GM23248 (cell line): Measurements from ENCODE around the gene PYDC2. TPM values are rescaled to one million over a fixed set of nuclear protein-coding genes. Genes with fewer than 3 reads are reported as not detected.

Experiments
- DNase-seq: peaks from one replicate; pipeline ENCODE4 v3.0.0-alpha.2; 2015
- H2AFZ ChIP-seq: fragments of 200-600 bp; sonication (generic); 2 replicates; pipeline ENCODE4 v1.6.1; 2016; ENCODE audit warnings: antibody characterized with exemption
- H3F3A ChIP-seq: fragments of 200-600 bp; sonication (generic); 2 replicates; pipeline ENCODE4 v1.6.1; 2016; ENCODE audit warnings: mild to moderate bottlenecking, antibody characterized with exemption, mixed run types; ENCODE audit not compliant: insufficient read depth
- H3K27ac ChIP-seq: fragments of 200-600 bp; sonication (generic); 2 replicates; pipeline ENCODE4 v1.5.1; 2016; ENCODE audit warnings: mild to moderate bottlenecking
- H3K27me3 ChIP-seq: fragments of 200-600 bp; sonication (generic); replicated peaks from 2 replicates; pipeline ENCODE4 v1.6.1; 2016; ENCODE audit warnings: mild to moderate bottlenecking; ENCODE audit not compliant: insufficient read depth
- H3K36me3 ChIP-seq: fragments of 200-600 bp; sonication (generic); 2 replicates; pipeline ENCODE4 v1.6.1; 2016; ENCODE audit warnings: low read depth, mild to moderate bottlenecking
- H3K4me1 ChIP-seq: fragments of 200-600 bp; sonication (generic); 2 replicates; pipeline ENCODE4 v1.6.1; 2016; ENCODE audit warnings: mild to moderate bottlenecking; ENCODE audit not compliant: insufficient read depth
- H3K4me2 ChIP-seq: fragments of 200-600 bp; sonication (generic); one replicate; pipeline ENCODE4 v1.6.1; 2016; ENCODE audit warnings: mild to moderate bottlenecking; ENCODE audit not compliant: unreplicated experiment
- H3K4me3 ChIP-seq: fragments of 200-600 bp; sonication (generic); 2 replicates; pipeline ENCODE4 v1.5.1; 2016; ENCODE audit warnings: mild to moderate bottlenecking
- H3K79me2 ChIP-seq: fragments of 200-600 bp; sonication (generic); 2 replicates; pipeline ENCODE4 v1.6.1; 2016; ENCODE audit warnings: mild to moderate bottlenecking; ENCODE audit not compliant: insufficient read depth
- H3K9ac ChIP-seq: fragments of 200-600 bp; sonication (generic); 2 replicates; pipeline ENCODE4 v1.6.1; 2016; ENCODE audit warnings: mild to moderate bottlenecking
- H3K9me2 ChIP-seq: fragments of 200-600 bp; sonication (generic); 2 replicates; pipeline ENCODE4 v1.6.1; 2016; ENCODE audit warnings: mixed run types, mild to moderate bottlenecking, moderate library complexity; ENCODE audit not compliant: insufficient read depth
- H3K9me3 ChIP-seq: fragments of 200-600 bp; sonication (generic); one replicate; pipeline ENCODE4 v1.6.1; 2017; ENCODE audit warnings: low read depth
- H4K20me1 ChIP-seq: fragments of 200-600 bp; sonication (generic); 2 replicates; pipeline ENCODE4 v1.6.0; 2016; ENCODE audit not compliant: insufficient read depth
- EZH2 ChIP-seq: fragments of 200-600 bp; sonication (generic); IDR thresholded peaks from 2 replicates; pipeline ENCODE4 v1.6.1; 2018; ENCODE audit warnings: antibody characterized with exemption, mild to moderate bottlenecking; ENCODE audit not compliant: insufficient read depth, poor library complexity, severe bottlenecking
- EZH2phosphoT487 ChIP-seq: fragments of 200-600 bp; sonication (generic); IDR thresholded peaks from 2 replicates; pipeline ENCODE4 v1.6.1; 2018; ENCODE audit warnings: antibody characterized with exemption, moderate library complexity, mild to moderate bottlenecking, low read depth; ENCODE audit not compliant: insufficient read depth
- WGBS, 2 experiments: methylation state at CpG; one replicate each; pipeline ENCODE4 v1.1.6; 2015 to 2017; ENCODE audit warnings: low lambda C conversion rate in 2 of 2, low coverage in 1 of 2; ENCODE audit errors: missing lambda C conversion rate in 2 of 2; 5-methylcytosine and 5-hydroxymethylcytosine counted together
- in situ Hi-C: fragments of 300-500 bp; cut with MboI; formaldehyde crosslinking; loops from 2 replicates; pipeline ENCODE4 v1.15.0; 2020
- polyA plus RNA-seq: library from polyadenylated mRNA; unstranded; fragments of >200 nt; fragmentation: Nextera tagmentation; extraction: Ambion mirVana; gene quantifications from 2 replicates; pipeline ENCODE4 v1.2.1, GENCODE V29; 2016
- total RNA-seq: library from RNA; depleted of rRNA; stranded (reverse); fragments of >200 nt; shearing (Covaris generic); gene quantifications from 2 replicates; pipeline ENCODE4 v1.2.3, GENCODE V29; 2014

The PYDC2 gene
- total and polyA plus RNA-seq, 2 experiments from 2014 or later, result not detected

GRCh38 chr3:191444569-191444968, 16.4 kb upstream of the PYDC2 start:
- in situ Hi-C loops, result no loop called here
- Histone ChIP-seq H3K9ac (no peak overlapping the region), H3K4me3 (no peak overlapping the region), H3K4me1 (no peaks in the 10 kb centered on the region), H2AFZ (no peak overlapping the region), H3K9me2 (no peaks in the 10 kb centered on the region), H3K9me3 (no peaks in the 10 kb centered on the region), H3K36me3 (no peaks in the 10 kb centered on the region), H3K27ac (no peak overlapping the region), H3F3A (no peaks in the 10 kb centered on the region), H3K4me2 (no peak overlapping the region), H3K79me2 (no peaks in the 10 kb centered on the region), H4K20me1 (no peaks in the 10 kb centered on the region), H3K27me3 (no peaks in the 10 kb centered on the region)
- no peak for DNase-seq
- no peak for TF ChIP-seq EZH2
- no peak for TF ChIP-seq EZH2phosphoT487
- WGBS, 2 experiments, result 36 to 38% methylated on average over 3 of the region's 3 CpGs

DNA sequence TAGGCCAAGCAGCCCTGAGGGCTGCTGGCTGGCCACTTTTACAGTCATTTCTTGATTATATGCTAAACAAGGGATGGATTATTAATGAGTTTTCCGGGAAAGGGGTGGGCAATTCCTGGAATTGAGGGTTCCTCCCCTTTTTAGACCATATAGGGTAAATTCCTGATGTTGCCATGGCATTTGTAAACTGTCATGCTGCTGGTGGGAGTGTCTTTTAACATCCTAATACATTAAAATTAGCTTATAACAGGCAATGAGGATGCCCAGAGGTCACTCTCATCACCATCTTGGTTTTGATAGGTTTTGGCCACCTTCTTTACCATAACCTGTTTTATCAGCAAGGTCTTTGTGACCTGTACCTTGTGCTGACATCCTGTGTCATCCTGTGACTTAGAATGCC, 11.7 kb upstream of the PYDC2 start:
- Histone ChIP-seq H3K9me3 (no peaks in the 10 kb centered on the region), H3K27me3 (no peaks in the 10 kb centered on the region), H3F3A (no peaks in the 10 kb centered on the region), H3K36me3 (no peaks in the 10 kb centered on the region), H3K9ac (no peak overlapping the region), H3K27ac (no peak overlapping the region), H3K4me1 (no peaks in the 10 kb centered on the region), H4K20me1 (no peaks in the 10 kb centered on the region), H3K9me2 (no peaks in the 10 kb centered on the region), H3K79me2 (no peaks in the 10 kb centered on the region), H3K4me2 (no peak overlapping the region), H2AFZ (no peak overlapping the region), H3K4me3 (no peak overlapping the region)
- TF ChIP-seq EZH2phosphoT487 (no peak), EZH2 (no peak)
- WGBS, 2 experiments, result 11 to 15% methylated on average over 1 of the region's 1 CpG
- in situ Hi-C loops, result no loop called here
- DNase-seq, result no peak

GRCh38 chr3:191455257-191455952, 5.6 kb upstream of the PYDC2 start:
- H3K9me2 ChIP-seq, result no peaks in the 10 kb centered on the region
- no peak overlapping the region for H2AFZ ChIP-seq
- no peaks in the 10 kb centered on the region for H3K4me1 ChIP-seq
- no peaks in the 10 kb centered on the region for H3F3A ChIP-seq
- in situ Hi-C loops, result no loop called here
- H3K79me2 ChIP-seq, result no peaks in the 10 kb centered on the region
- no peak overlapping the region for H3K4me2 ChIP-seq
- TF ChIP-seq EZH2 (no peak), EZH2phosphoT487 (no peak)
- no peak overlapping the region for H3K4me3 ChIP-seq
- H3K9ac ChIP-seq, result no peak overlapping the region
- no peaks in the 10 kb centered on the region for H3K36me3 ChIP-seq
- H4K20me1 ChIP-seq, result no peaks in the 10 kb centered on the region
- no peak overlapping the region for H3K27ac ChIP-seq
- no peaks in the 10 kb centered on the region for H3K27me3 ChIP-seq
- H3K9me3 ChIP-seq, result no peaks in the 10 kb centered on the region
- no peak for DNase-seq
- WGBS, 2 experiments, result 17 to 18% methylated on average over 3 of the region's 3 CpGs

- Histone ChIP-seq H3K4me1 (no peaks in the 10 kb centered on the region), H3K9me2 (no peaks in the 10 kb centered on the region), H3K4me2 (no peak overlapping the region), H2AFZ (no peak overlapping the region), H3K27me3 (no peaks in the 10 kb centered on the region), H3K4me3 (no peak overlapping the region), H3K9me3 (no peaks in the 10 kb centered on the region), H3K9ac (no peak overlapping the region), H3K36me3 (no peaks in the 10 kb centered on the region), H3K27ac (no peak overlapping the region), H3F3A (no peaks in the 10 kb centered on the region), H3K79me2 (no peaks in the 10 kb centered on the region), H4K20me1 (no peaks in the 10 kb centered on the region)
- in situ Hi-C loops, result no loop called here
- no peak for DNase-seq
- no peak for TF ChIP-seq EZH2
- no peak for TF ChIP-seq EZH2phosphoT487
- 35 to 38% methylated on average over 2 of the region's 2 CpGs for WGBS, 2 experiments
These were observed 603 bp upstream of the PYDC2 start for GRCh38 chr3:191460360-191460759.

DNA sequence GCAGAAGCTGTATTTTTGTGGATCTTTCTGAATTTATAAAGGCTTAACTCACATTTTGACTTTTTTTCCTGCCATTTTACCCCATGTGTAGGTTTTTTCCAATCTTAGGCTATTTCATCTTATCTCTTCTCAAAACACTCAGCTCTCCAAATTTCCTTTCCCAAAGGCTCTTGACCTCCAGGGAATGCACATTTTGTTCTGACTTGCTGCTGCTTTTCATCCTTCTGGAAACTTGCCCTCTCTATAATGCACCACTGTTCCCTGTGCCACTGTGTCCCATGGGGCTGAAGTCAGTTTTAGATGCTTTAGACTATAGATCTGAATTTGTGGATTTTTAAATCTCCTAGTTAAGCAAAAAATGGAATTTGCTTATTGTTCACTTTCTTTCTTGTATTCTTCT, 9.1 kb downstream of the PYDC2 start:
- H3F3A ChIP-seq, result no peaks in the 10 kb centered on the region
- TF ChIP-seq EZH2 (no peak), EZH2phosphoT487 (no peak)
- no peak overlapping the region for H2AFZ ChIP-seq
- H3K79me2 ChIP-seq, result no peaks in the 10 kb centered on the region
- no peaks in the 10 kb centered on the region for H3K27me3 ChIP-seq
- no peaks in the 10 kb centered on the region for H3K36me3 ChIP-seq
- no peaks in the 10 kb centered on the region for H3K9me2 ChIP-seq
- H3K4me3 ChIP-seq, result no peak overlapping the region
- H3K4me2 ChIP-seq, result no peak overlapping the region
- in situ Hi-C loops, result no loop called here
- no peak overlapping the region for H3K27ac ChIP-seq
- no peaks in the 10 kb centered on the region for H3K9me3 ChIP-seq
- DNase-seq, result no peak
- no peak overlapping the region for H3K9ac ChIP-seq
- H4K20me1 ChIP-seq, result no peaks in the 10 kb centered on the region
- no peaks in the 10 kb centered on the region for H3K4me1 ChIP-seq
